Body of pancreas (tissue), 4 donors: Measurements from ENCODE around the gene CPNE5.

ENCODE experiments used
- POLR2A ChIP-seq, 3 donors: fragments of 450-650 bp; IDR thresholded peaks; one replicate each; pipeline ENCODE4 v1.6.1; 2016; ENCODE audit warnings: antibody characterized with exemption in 3 of 3, mild to moderate bottlenecking in 2 of 3
- TF ChIP-seq, protein P1 (sequence below), 7 experiments: fragments of 450-650 bp in 4 of 7; fragments of 200-600 bp in 3 of 7; sonication (generic) in 3 of 7; IDR thresholded peaks; one replicate each; pipeline ENCODE4 v1.5.1; 2016 to 2019; ENCODE audit warnings: antibody characterized with exemption in 7 of 7

DNA sequence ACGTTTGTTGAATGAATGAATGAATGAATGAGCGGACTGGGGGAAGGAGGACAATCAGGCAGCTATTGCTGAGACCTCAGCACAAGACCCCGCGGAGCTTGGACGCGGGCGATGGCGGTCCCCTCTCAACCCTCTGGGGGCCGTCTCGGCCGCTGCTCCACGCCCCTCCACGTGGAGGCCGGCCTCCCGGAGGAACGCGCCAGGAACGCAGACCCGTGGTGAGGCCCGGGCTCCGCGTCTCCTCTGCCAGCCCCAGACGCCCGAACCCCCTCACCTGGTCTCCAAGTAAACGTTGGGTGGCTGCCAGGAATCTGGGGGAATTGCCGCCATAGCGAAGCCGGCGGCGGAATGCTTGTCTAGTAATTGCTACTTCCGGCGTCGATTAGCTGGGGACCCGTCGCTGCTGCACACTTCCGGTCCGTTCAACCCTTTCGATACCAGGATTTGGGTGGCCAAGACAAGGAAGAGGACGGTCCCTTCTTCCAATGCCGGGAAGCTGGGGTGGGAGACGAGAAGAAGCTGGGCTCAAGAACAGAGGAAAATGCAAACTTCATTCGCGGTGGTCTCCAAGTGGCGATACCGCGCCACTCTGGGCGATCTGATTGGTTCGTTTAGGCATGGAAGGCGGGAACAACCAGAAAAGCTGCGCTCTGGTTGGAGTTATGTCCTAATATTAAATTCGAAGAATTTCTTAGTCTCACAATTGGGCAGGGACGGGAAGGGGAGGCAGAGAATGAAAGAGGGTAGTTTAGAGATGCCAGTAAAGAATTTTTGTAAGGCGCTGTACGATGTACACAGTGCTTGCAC is 35.4 kb upstream of the CPNE5 start, which contains the start of gene PPIL1:
- TF ChIP-seq, protein P1, sequence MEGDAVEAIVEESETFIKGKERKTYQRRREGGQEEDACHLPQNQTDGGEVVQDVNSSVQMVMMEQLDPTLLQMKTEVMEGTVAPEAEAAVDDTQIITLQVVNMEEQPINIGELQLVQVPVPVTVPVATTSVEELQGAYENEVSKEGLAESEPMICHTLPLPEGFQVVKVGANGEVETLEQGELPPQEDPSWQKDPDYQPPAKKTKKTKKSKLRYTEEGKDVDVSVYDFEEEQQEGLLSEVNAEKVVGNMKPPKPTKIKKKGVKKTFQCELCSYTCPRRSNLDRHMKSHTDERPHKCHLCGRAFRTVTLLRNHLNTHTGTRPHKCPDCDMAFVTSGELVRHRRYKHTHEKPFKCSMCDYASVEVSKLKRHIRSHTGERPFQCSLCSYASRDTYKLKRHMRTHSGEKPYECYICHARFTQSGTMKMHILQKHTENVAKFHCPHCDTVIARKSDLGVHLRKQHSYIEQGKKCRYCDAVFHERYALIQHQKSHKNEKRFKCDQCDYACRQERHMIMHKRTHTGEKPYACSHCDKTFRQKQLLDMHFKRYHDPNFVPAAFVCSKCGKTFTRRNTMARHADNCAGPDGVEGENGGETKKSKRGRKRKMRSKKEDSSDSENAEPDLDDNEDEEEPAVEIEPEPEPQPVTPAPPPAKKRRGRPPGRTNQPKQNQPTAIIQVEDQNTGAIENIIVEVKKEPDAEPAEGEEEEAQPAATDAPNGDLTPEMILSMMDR (IDR thresholded peaks at IDR 0.05), result peak in 1 of 7 experiments; percentile 19
- TF ChIP-seq POLR2A (IDR thresholded peaks at IDR 0.05), result peak in 2 of 3 donors; percentile 54 to 55
